Large intestine (tissue), 3 donors: ENCODE measurements around the gene OR6C4. TPM values are rescaled to one million over a fixed set of nuclear protein-coding genes. Genes with fewer than 3 reads are reported as not detected.
"Not testable (repeated sequence)": the region's sequence is repeated elsewhere in the genome, so short reads cannot be mapped to it uniquely, and the experiment has no call there.

Experiments
- DNase-seq, 2 donors: peaks; one replicate each; pipeline versions ENCODE4 v3.0.0 to v3.0.0-alpha.2; 2013
- H3K27ac ChIP-seq: one replicate; pipeline ENCODE4 v1.5.1; 2013; ENCODE audit warnings: low read length
- H3K27me3 ChIP-seq: 2 replicates; pipeline ENCODE4 v1.6.1; 2013; ENCODE audit warnings: low read length; ENCODE audit not compliant: control insufficient read depth, insufficient read depth
- H3K36me3 ChIP-seq: 2 replicates; pipeline ENCODE4 v1.6.1; 2013; ENCODE audit warnings: low read length; ENCODE audit not compliant: control insufficient read depth, insufficient read depth
- H3K4me1 ChIP-seq: one replicate; pipeline ENCODE4 v1.6.1; 2013; ENCODE audit warnings: low read length; ENCODE audit not compliant: control insufficient read depth, insufficient read depth
- H3K4me3 ChIP-seq: one replicate; pipeline ENCODE4 v1.5.1; 2013; ENCODE audit warnings: low read length
- H3K9me3 ChIP-seq: one replicate; pipeline ENCODE4 v1.6.1; 2013; ENCODE audit warnings: mild to moderate bottlenecking, low read depth, low read length, moderate library complexity; ENCODE audit not compliant: control insufficient read depth
- WGBS: methylation state at CpG from one replicate; pipeline ENCODE4 v1.1.5; 2013; ENCODE audit warnings: low lambda C conversion rate; ENCODE audit not compliant: insufficient coverage; 5-methylcytosine and 5-hydroxymethylcytosine counted together
- polyA plus RNA-seq: library from polyadenylated mRNA; unstranded; fragments of 120-200 nt; gene quantifications from one replicate; pipeline ENCODE4 v1.2.1, GENCODE V29; 2013

Gene OR6C4
- polyA plus RNA-seq, 1 donor = not detected

DNA sequence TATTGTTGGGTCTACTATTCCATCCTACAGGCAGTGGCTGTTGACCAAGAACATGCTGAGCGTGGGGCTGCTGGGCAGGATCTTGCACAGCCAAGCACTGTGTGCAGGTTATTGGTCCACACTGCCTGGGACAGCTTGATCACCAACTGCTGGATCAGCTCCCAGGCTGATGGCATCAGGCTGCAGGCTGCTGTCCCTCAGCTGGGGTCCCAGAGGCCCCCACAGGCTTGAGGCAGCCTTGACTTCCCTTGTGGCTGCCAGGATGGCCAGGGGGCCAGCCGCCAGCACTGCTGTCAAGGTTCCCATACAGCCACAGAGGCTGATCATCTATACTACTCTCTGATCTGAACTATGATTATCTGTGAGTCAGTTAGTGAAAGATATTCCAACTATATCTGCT, 32.7 kb downstream of the OR6C4 start:
- Histone ChIP-seq H3K36me3 (no peaks in the 10 kb centered on the region), H3K27ac (no peak overlapping the region), H3K4me1 (no peaks in the 10 kb centered on the region), H3K9me3 (no peaks in the 10 kb centered on the region), H3K27me3 (no peaks in the 10 kb centered on the region), H3K4me3 (no peak overlapping the region)
- DNase-seq = no peak
- no CpG with 5 or more reads among the region's 2 CpGs for WGBS

DNA sequence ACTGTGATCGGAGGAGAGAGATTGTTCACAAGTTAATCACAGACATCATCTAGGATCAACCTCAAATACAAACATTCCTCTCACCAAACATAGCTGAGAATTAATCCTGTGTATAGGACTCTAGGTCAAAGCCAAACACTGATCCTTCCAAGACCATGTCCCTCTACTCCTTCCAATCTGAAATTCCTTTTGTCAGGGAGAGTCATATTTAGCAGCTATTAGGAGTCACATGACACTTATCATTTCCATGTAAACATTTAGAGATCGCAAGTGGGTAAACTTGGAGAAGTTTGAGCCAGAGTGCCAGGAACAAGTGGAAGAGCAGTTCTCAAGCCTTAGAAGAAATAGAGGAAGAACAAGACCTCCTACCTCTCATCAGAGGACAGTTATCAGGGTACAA, 36.4 kb downstream of the OR6C4 start:
- H3K27ac ChIP-seq = no peak overlapping the region
- H3K4me1 ChIP-seq = no peaks in the 10 kb centered on the region
- H3K36me3 ChIP-seq = no peaks in the 10 kb centered on the region
- H3K27me3 ChIP-seq = no peaks in the 10 kb centered on the region
- no peak overlapping the region for H3K4me3 ChIP-seq
- no CpG with 5 or more reads among the region's 2 CpGs for WGBS
- no peaks in the 10 kb centered on the region for H3K9me3 ChIP-seq
- DNase-seq = no peak

DNA sequence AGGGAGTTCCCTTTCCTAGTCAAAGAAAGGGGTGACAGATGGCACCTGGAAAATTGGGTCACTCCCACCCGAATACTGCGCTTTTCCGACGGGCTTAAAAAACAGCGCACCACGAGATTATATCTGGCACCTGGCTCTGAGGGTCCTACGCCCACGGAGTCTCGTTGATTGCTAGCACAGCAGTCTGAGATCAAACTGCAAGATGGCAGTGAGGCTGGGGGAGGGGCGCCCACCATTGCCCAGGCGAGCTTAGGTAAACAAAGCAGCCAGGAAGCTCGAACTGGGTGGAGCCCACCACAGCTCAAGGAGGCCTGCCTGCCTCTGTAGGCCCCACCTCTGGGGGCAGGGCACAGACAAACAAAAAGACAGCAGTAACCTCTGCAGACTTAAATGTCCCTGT, 40.8 kb downstream of the OR6C4 start:
- H3K27me3 ChIP-seq, H3K4me3 ChIP-seq, H3K36me3 ChIP-seq, H3K27ac ChIP-seq, H3K4me1 ChIP-seq, H3K9me3 ChIP-seq, DNase-seq: not testable (repeated sequence)
- no CpG with 5 or more reads among the region's 12 CpGs for WGBS

Other genes with a start within 250 kb of the OR6C4 start
- gene OR6C1, start 235.3 kb upstream of the OR6C4 start, polyA plus RNA-seq = not detected
- not detected for gene OR6C3, start 218.9 kb upstream of the OR6C4 start, polyA plus RNA-seq
- gene OR6C75, start 186.6 kb upstream of the OR6C4 start, polyA plus RNA-seq = not detected
- gene OR6C65, start 149.1 kb upstream of the OR6C4 start, polyA plus RNA-seq = not detected
- gene OR6C76, start 123.3 kb upstream of the OR6C4 start, polyA plus RNA-seq = not detected
- gene OR6C2, start 105.5 kb upstream of the OR6C4 start, polyA plus RNA-seq = not detected
- not detected for gene OR6C70, start 79.5 kb upstream of the OR6C4 start, polyA plus RNA-seq
- gene OR6C68, start 57.2 kb upstream of the OR6C4 start, polyA plus RNA-seq = not detected
- not detected for gene OR2AP1, start 22.9 kb downstream of the OR6C4 start, polyA plus RNA-seq
- not detected for gene OR10P1, start 87.3 kb downstream of the OR6C4 start, polyA plus RNA-seq
- 29.6 TPM for gene ITGA7, start 158.3 kb downstream of the OR6C4 start, polyA plus RNA-seq
- gene BLOC1S1, start 166.4 kb downstream of the OR6C4 start, polyA plus RNA-seq = 144 TPM
- gene RDH5, start 170.8 kb downstream of the OR6C4 start, polyA plus RNA-seq = 56.7 TPM
- gene CD63, start 179.4 kb downstream of the OR6C4 start, polyA plus RNA-seq = 955 TPM
- 4.2 TPM for gene GDF11, start 193.5 kb downstream of the OR6C4 start, polyA plus RNA-seq